ENCODE measurements around the gene CRYBG3. TPM values are rescaled to one million over a fixed set of nuclear protein-coding genes. Genes with fewer than 3 reads are reported as not detected.

Gene CRYBG3
- total and polyA plus RNA-seq, 2 experiments from 2014 or later: 4.3 to 16.9 TPM

- Histone ChIP-seq H3K9ac (no peak overlapping the region), H3K79me2 (ENCODE audit: insufficient read depth) (no peaks in the 10 kb centered on the region), H3K9me2 (ENCODE audit: insufficient read depth) (no peaks in the 10 kb centered on the region), H3K9me3 (ENCODE audit: low read depth) (no peaks in the 10 kb centered on the region), H3K36me3 (ENCODE audit: low read depth) (0 out of 2 replicates have a peak, but pooled peaks cover 5% of the 10 kb centered on the region), H4K20me1 (ENCODE audit: insufficient read depth) (no peaks in the 10 kb centered on the region), H3K4me1 (ENCODE audit: insufficient read depth) (no peaks in the 10 kb centered on the region), H3K4me2 (ENCODE audit: unreplicated experiment) (no peak overlapping the region), H3K27me3 (replicated peaks; ENCODE audit: insufficient read depth) (no peaks in the 10 kb centered on the region), H3K27ac (no peak overlapping the region), H3K4me3 (no peak overlapping the region), H3F3A (ENCODE audit: insufficient read depth) (no peaks in the 10 kb centered on the region), H2AFZ (no peak overlapping the region)
- TF ChIP-seq EZH2 (IDR thresholded peaks at IDR 0.05; ENCODE audit: insufficient read depth, poor library complexity, severe bottlenecking) (no peak), EZH2phosphoT487 (IDR thresholded peaks at IDR 0.05; ENCODE audit: insufficient read depth, low read depth) (no peak)
- in situ Hi-C loops (cut with MboI): no loop called here
- WGBS, 2 experiments (ENCODE audit: low coverage in 1 of 2, low lambda C conversion rate in 2 of 2, missing lambda C conversion rate in 2 of 2): 63 to 70% methylated on average over 2 of the region's 2 CpGs
- no peak for DNase-seq
These were observed 109.4 kb downstream of the CRYBG3 start for GRCh38 chr3:97931218-97931617.

DNA sequence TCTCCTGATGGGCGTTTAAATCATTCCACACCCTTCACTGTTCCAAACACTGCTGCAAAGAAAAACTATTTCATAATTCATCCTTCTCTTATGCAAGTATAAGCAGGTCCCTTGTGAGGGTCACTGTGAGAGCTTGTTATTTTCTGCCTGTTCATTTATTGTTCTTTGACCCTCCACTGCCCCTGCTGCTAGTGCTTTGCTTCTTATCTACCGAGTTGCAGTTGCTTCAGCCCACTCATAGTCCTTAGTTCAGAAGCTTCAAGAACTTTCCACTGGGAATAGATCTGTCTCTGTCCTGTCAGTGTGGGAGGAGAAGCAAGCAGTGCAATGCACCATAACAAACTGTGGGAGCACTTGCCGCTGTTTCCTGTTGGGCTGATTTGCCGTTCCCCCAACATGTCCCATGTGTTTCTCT lies 110.6 kb downstream of the CRYBG3 start:
- TF ChIP-seq EZH2 (IDR thresholded peaks at IDR 0.05; ENCODE audit: insufficient read depth, poor library complexity, severe bottlenecking): no peak
- no peak for TF ChIP-seq EZH2phosphoT487 (IDR thresholded peaks at IDR 0.05; ENCODE audit: insufficient read depth, low read depth)
- Histone ChIP-seq H3K9ac (no peak overlapping the region), H3K27ac (no peak overlapping the region), H2AFZ (no peak overlapping the region), H3K9me3 (ENCODE audit: low read depth) (no peaks in the 10 kb centered on the region), H3K4me1 (ENCODE audit: insufficient read depth) (no peaks in the 10 kb centered on the region), H3K27me3 (replicated peaks; ENCODE audit: insufficient read depth) (no peaks in the 10 kb centered on the region), H3K36me3 (ENCODE audit: low read depth) (0 out of 2 replicates have a peak, but pooled peaks cover 5% of the 10 kb centered on the region), H3K4me3 (no peak overlapping the region), H3F3A (ENCODE audit: insufficient read depth) (no peaks in the 10 kb centered on the region), H4K20me1 (ENCODE audit: insufficient read depth) (no peaks in the 10 kb centered on the region), H3K9me2 (ENCODE audit: insufficient read depth) (no peaks in the 10 kb centered on the region), H3K79me2 (ENCODE audit: insufficient read depth) (no peaks in the 10 kb centered on the region), H3K4me2 (ENCODE audit: unreplicated experiment) (no peak overlapping the region)
- 35 to 43% methylated on average over 4 of the region's 4 CpGs for WGBS, 2 experiments (ENCODE audit: low coverage in 1 of 2, low lambda C conversion rate in 2 of 2, missing lambda C conversion rate in 2 of 2)
- no peak for DNase-seq
- in situ Hi-C loops (cut with MboI): no loop called here

GRCh38 chr3:97934980-97935695 lies 113.3 kb downstream of the CRYBG3 start:
- TF ChIP-seq EZH2phosphoT487 (IDR thresholded peaks at IDR 0.05; ENCODE audit: insufficient read depth, low read depth): no peak
- no peak for TF ChIP-seq EZH2 (IDR thresholded peaks at IDR 0.05; ENCODE audit: insufficient read depth, poor library complexity, severe bottlenecking)
- Histone ChIP-seq H3K79me2 (ENCODE audit: insufficient read depth) (no peaks in the 10 kb centered on the region), H3F3A (ENCODE audit: insufficient read depth) (no peaks in the 10 kb centered on the region), H3K4me1 (ENCODE audit: insufficient read depth) (no peaks in the 10 kb centered on the region), H4K20me1 (ENCODE audit: insufficient read depth) (no peaks in the 10 kb centered on the region), H3K27me3 (replicated peaks; ENCODE audit: insufficient read depth) (no peaks in the 10 kb centered on the region), H3K27ac (no peak overlapping the region), H3K9me2 (ENCODE audit: insufficient read depth) (no peaks in the 10 kb centered on the region), H3K4me2 (ENCODE audit: unreplicated experiment) (no peak overlapping the region), H2AFZ (no peak overlapping the region), H3K9me3 (ENCODE audit: low read depth) (no peaks in the 10 kb centered on the region), H3K4me3 (no peak overlapping the region), H3K36me3 (ENCODE audit: low read depth) (0 out of 2 replicates have a peak, but pooled peaks cover 6% of the 10 kb centered on the region), H3K9ac (no peak overlapping the region)
- DNase-seq: no peak
- WGBS, 2 experiments (ENCODE audit: low coverage in 1 of 2, low lambda C conversion rate in 2 of 2, missing lambda C conversion rate in 2 of 2): 95 to 100% methylated on average over 3 of the region's 3 CpGs
- in situ Hi-C loops (cut with MboI): no loop called here

- TF ChIP-seq EZH2phosphoT487 (IDR thresholded peaks at IDR 0.05; ENCODE audit: insufficient read depth, low read depth) (no peak), EZH2 (IDR thresholded peaks at IDR 0.05; ENCODE audit: insufficient read depth, poor library complexity, severe bottlenecking) (no peak)
- no peaks in the 10 kb centered on the region for H3K9me2 ChIP-seq (ENCODE audit: insufficient read depth)
- H3K4me2 ChIP-seq (ENCODE audit: unreplicated experiment): no peak overlapping the region
- no peaks in the 10 kb centered on the region for H3K9me3 ChIP-seq (ENCODE audit: low read depth)
- H4K20me1 ChIP-seq (ENCODE audit: insufficient read depth): no peaks in the 10 kb centered on the region
- DNase-seq: no peak
- H3K9ac ChIP-seq: no peak overlapping the region
- H3K36me3 ChIP-seq (ENCODE audit: low read depth): 0 out of 2 replicates have a peak, but pooled peaks cover 11% of the 10 kb centered on the region
- WGBS, 2 experiments (ENCODE audit: low coverage in 1 of 2, low lambda C conversion rate in 2 of 2, missing lambda C conversion rate in 2 of 2): 57 to 63% methylated on average over 1 of the region's 1 CpG
- no peaks in the 10 kb centered on the region for H3K27me3 ChIP-seq (replicated peaks; ENCODE audit: insufficient read depth)
- no peaks in the 10 kb centered on the region for H3K79me2 ChIP-seq (ENCODE audit: insufficient read depth)
- H3K4me1 ChIP-seq (ENCODE audit: insufficient read depth): no peaks in the 10 kb centered on the region
- no peak overlapping the region for H2AFZ ChIP-seq
- in situ Hi-C loops (cut with MboI): no loop called here
- H3K4me3 ChIP-seq: no peak overlapping the region
- no peaks in the 10 kb centered on the region for H3F3A ChIP-seq (ENCODE audit: insufficient read depth)
- H3K27ac ChIP-seq: no peak overlapping the region
These were observed 114.0 kb downstream of the CRYBG3 start for GRCh38 chr3:97935842-97936241.
